ENCODE results near the gene CACNG5. TPM values are rescaled to one million over a fixed set of nuclear protein-coding genes. Genes with fewer than 3 reads are reported as not detected.

The CACNG5 gene
- total RNA-seq, 2 donors from 2014 or later: 1.8 TPM; not detected in 1

- H3K27ac ChIP-seq (ENCODE audit: low read depth, low read length): no peak overlapping the region
Measured at GRCh38 chr17:66930933-66931332, 96.0 kb downstream of the CACNG5 start.

GRCh38 chr17:66932311-66932710 lies 97.4 kb downstream of the CACNG5 start:
- H3K9me3 Mint-ChIP-seq: peaks cover 27% of the 10 kb centered on the region
- H3K27me3 ChIP-seq (ENCODE audit: control insufficient read depth, insufficient read depth, low read length, poor library complexity, severe bottlenecking): no peaks in the 10 kb centered on the region
- H3K9ac ChIP-seq (ENCODE audit: extremely low read depth, low read length, poor library complexity, severe bottlenecking): no peak overlapping the region
- H3K4me3 ChIP-seq (ENCODE audit: low read length): no peak overlapping the region
- no peak overlapping the region for H3K27ac ChIP-seq (ENCODE audit: low read depth, low read length)
- H3K4me1 ChIP-seq (ENCODE audit: control insufficient read depth, insufficient read depth, low read length): no peaks in the 10 kb centered on the region
- no peak overlapping the region for H3K27ac Mint-ChIP-seq
- peaks cover 9% of the 10 kb centered on the region for H3K9me3 ChIP-seq (ENCODE audit: control insufficient read depth, low read length)
- H3K27me3 Mint-ChIP-seq (ENCODE audit: insufficient read depth): peaks cover 6% of the 10 kb centered on the region
- no peaks in the 10 kb centered on the region for H3K36me3 Mint-ChIP-seq (ENCODE audit: low read depth)
- no peaks in the 10 kb centered on the region for H3K36me3 ChIP-seq (ENCODE audit: control insufficient read depth, insufficient read depth, low read length)
- 90 to 100% methylated on average over 1 to 2 of the region's 2 CpGs for WGBS, 2 experiments (ENCODE audit: insufficient coverage in 1 of 2, insufficient read length in 1 of 2)
- TF ChIP-seq CTCF (conservative IDR thresholded peaks at IDR 0.05): no peak
- no peak overlapping the region for H3K4me3 Mint-ChIP-seq
- no peak for DNase-seq
- H3K4me1 Mint-ChIP-seq: no peaks in the 10 kb centered on the region

More at GRCh38 chr17:66930933-66931332, 96.0 kb downstream of the CACNG5 start:
- peak; percentile 70 for DNase-seq
- H3K4me3 ChIP-seq (ENCODE audit: low read length): no peak overlapping the region
- Mint-ChIP-seq H3K9me3 (peaks cover 15% of the 10 kb centered on the region), H3K27me3 (ENCODE audit: insufficient read depth) (peaks cover 6% of the 10 kb centered on the region), H3K4me1 (no peaks in the 10 kb centered on the region), H3K27ac (no peak overlapping the region), H3K4me3 (no peak overlapping the region), H3K36me3 (ENCODE audit: low read depth) (no peaks in the 10 kb centered on the region)
- H3K36me3 ChIP-seq (ENCODE audit: control insufficient read depth, insufficient read depth, low read length): no peaks in the 10 kb centered on the region
- H3K9ac ChIP-seq (ENCODE audit: extremely low read depth, low read length, poor library complexity, severe bottlenecking): no peak overlapping the region
- H3K27me3 ChIP-seq (ENCODE audit: control insufficient read depth, insufficient read depth, low read length, poor library complexity, severe bottlenecking): no peaks in the 10 kb centered on the region
- 50 to 87% methylated on average over 1 to 3 of the region's 3 CpGs for WGBS, 2 experiments (ENCODE audit: insufficient coverage in 1 of 2, insufficient read length in 1 of 2)
- no peaks in the 10 kb centered on the region for H3K9me3 ChIP-seq (ENCODE audit: control insufficient read depth, low read length)
- H3K4me1 ChIP-seq (ENCODE audit: control insufficient read depth, insufficient read depth, low read length): no peaks in the 10 kb centered on the region
- TF ChIP-seq CTCF (conservative IDR thresholded peaks at IDR 0.05): no peak

GRCh38 chr17:66934040-66934439 lies 99.1 kb downstream of the CACNG5 start:
- Mint-ChIP-seq H3K9me3 (peaks cover 44% of the 10 kb centered on the region), H3K4me3 (no peak overlapping the region), H3K27ac (no peak overlapping the region), H3K36me3 (ENCODE audit: low read depth) (peaks cover 4% of the 10 kb centered on the region), H3K4me1 (no peaks in the 10 kb centered on the region), H3K27me3 (ENCODE audit: insufficient read depth) (peaks cover 3% of the 10 kb centered on the region)
- no peak overlapping the region for H3K27ac ChIP-seq (ENCODE audit: low read depth, low read length)
- peak; percentile 22 for DNase-seq
- no peaks in the 10 kb centered on the region for H3K27me3 ChIP-seq (ENCODE audit: control insufficient read depth, insufficient read depth, low read length, poor library complexity, severe bottlenecking)
- H3K9ac ChIP-seq (ENCODE audit: extremely low read depth, low read length, poor library complexity, severe bottlenecking): no peak overlapping the region
- 79 to 89% methylated on average over 2 of the region's 2 CpGs for WGBS, 2 experiments (ENCODE audit: insufficient coverage in 1 of 2, insufficient read length in 1 of 2)
- peaks cover 17% of the 10 kb centered on the region for H3K9me3 ChIP-seq (ENCODE audit: control insufficient read depth, low read length)
- no peak overlapping the region for H3K4me3 ChIP-seq (ENCODE audit: low read length)
- no peaks in the 10 kb centered on the region for H3K4me1 ChIP-seq (ENCODE audit: control insufficient read depth, insufficient read depth, low read length)
- no peak for TF ChIP-seq CTCF (conservative IDR thresholded peaks at IDR 0.05)
- H3K36me3 ChIP-seq (ENCODE audit: control insufficient read depth, insufficient read depth, low read length): no peaks in the 10 kb centered on the region

Small RNA genes within 50 kb of the gene (microRNA-seq; reads per million reads assigned to microRNA genes)
- gene MIR634 (ENCODE audit: borderline microRNAs expressed): not detected

Other genes with a start within 250 kb of the CACNG5 start
- gene CACNG4, start 129.6 kb downstream of the CACNG5 start, total RNA-seq: 1 to 10 TPM in 1 of 2 donors, under 1 TPM in 1; 0.22 to 1.3 TPM
- not detected for gene CACNG1, start 209.4 kb downstream of the CACNG5 start, total RNA-seq